IPS-20b (cell line): ENCODE results near the gene LRRC56.
A peak's percentile ranks its signal among the peaks of the same experiment; 100 is the strongest.

Experiments used
- H3K27ac ChIP-seq: one replicate; pipeline ENCODE4 v1.5.1; 2013; ENCODE audit warnings: low read length
- H3K27me3 ChIP-seq: 2 replicates; pipeline ENCODE4 v1.6.1; 2013; ENCODE audit warnings: mild to moderate bottlenecking, low read length, inconsistent platforms; ENCODE audit not compliant: insufficient read depth
- H3K36me3 ChIP-seq: 2 replicates; pipeline ENCODE4 v1.6.1; 2013; ENCODE audit warnings: low read depth, mild to moderate bottlenecking, inconsistent platforms, low read length, moderate library complexity; ENCODE audit not compliant: insufficient read depth
- H3K4me1 ChIP-seq: 2 replicates; pipeline ENCODE4 v1.6.1; 2013; ENCODE audit warnings: mild to moderate bottlenecking, control low read depth, inconsistent platforms, low read length, moderate library complexity; ENCODE audit not compliant: insufficient read depth
- H3K4me3 ChIP-seq: 2 replicates; pipeline ENCODE4 v1.5.1; 2013; ENCODE audit warnings: mild to moderate bottlenecking, low read length, inconsistent platforms
- H3K9ac ChIP-seq: 2 replicates; pipeline ENCODE4 v1.6.1; 2013; ENCODE audit warnings: low read depth, mild to moderate bottlenecking, inconsistent platforms, low read length, moderate library complexity
- H3K9me3 ChIP-seq: 2 replicates; pipeline ENCODE4 v1.6.1; 2013; ENCODE audit warnings: mild to moderate bottlenecking, low read depth, low read length, inconsistent platforms; ENCODE audit not compliant: insufficient read depth

Gene LRRC56, protein sequence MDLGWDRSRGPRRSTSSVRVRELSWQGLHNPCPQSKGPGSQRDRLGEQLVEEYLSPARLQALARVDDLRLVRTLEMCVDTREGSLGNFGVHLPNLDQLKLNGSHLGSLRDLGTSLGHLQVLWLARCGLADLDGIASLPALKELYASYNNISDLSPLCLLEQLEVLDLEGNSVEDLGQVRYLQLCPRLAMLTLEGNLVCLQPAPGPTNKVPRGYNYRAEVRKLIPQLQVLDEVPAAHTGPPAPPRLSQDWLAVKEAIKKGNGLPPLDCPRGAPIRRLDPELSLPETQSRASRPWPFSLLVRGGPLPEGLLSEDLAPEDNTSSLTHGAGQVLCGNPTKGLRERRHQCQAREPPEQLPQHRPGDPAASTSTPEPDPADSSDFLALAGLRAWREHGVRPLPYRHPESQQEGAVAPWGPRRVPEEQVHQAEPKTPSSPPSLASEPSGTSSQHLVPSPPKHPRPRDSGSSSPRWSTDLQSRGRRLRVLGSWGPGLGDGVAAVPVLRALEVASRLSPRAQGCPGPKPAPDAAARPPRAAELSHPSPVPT

GRCh38 chr11:536841-537621 lies at the start of gene LRRC56:
TSS of gene LRRC56 (plus strand) at chr11:537527. CDS start at chr11:540685, 3,158 bp downstream.
- Histone ChIP-seq H3K9me3 (no peaks in the 10 kb centered on the region), H3K27me3 (peaks cover 30% of the 10 kb centered on the region), H3K9ac (no peak within 1 kb of the TSS), H3K36me3 (peaks cover 10% of the 10 kb centered on the region; the same call in 1 of the 2 replicates), H3K27ac (no peak within 1 kb of the TSS), H3K4me3 (peak within 1 kb of the TSS; percentile 55; the same call in 1 of the 2 replicates), H3K4me1 (peaks cover 5% of the 10 kb centered on the region; the same call in 1 of the 2 replicates)

DNA sequence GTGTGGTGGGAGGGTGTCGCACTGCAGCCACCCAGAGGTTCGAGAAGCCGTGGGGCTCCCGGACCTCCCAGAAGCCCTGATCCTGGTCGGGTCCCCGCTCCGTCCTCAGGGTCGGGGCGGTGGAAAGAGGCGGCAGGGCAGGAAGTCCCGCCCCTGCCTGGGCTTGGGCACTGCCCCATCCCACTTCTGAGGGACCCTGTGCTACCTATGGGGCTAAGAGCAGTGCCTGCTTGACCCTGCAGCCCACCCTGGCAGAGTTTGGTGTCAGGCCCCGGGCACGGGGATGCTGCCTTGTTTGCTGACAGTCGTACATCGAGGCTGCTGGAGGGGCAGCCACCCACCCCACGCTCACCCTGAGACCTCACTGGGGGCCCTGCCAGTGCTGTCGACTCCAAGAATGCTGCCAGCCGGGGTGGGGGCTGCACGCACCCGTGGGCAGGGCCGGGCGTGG lies 49.7 kb upstream of the LRRC56 start:
- H3K4me3 ChIP-seq = no peak overlapping the region
- no peaks in the 10 kb centered on the region for H3K4me1 ChIP-seq
- H3K9ac ChIP-seq = no peak overlapping the region
- H3K27ac ChIP-seq = no peak overlapping the region
- no peaks in the 10 kb centered on the region for H3K27me3 ChIP-seq
- H3K36me3 ChIP-seq = peaks cover 6% of the 10 kb centered on the region; the same call in 1 of the 2 replicates
- no peaks in the 10 kb centered on the region for H3K9me3 ChIP-seq

GRCh38 chr11:488062-488461 lies 49.3 kb upstream of the LRRC56 start:
- H3K9ac ChIP-seq = no peak overlapping the region
- no peak overlapping the region for H3K4me3 ChIP-seq
- H3K4me1 ChIP-seq = no peaks in the 10 kb centered on the region
- peaks cover 6% of the 10 kb centered on the region; the same call in 1 of the 2 replicates for H3K36me3 ChIP-seq
- H3K27ac ChIP-seq = no peak overlapping the region
- no peaks in the 10 kb centered on the region for H3K9me3 ChIP-seq
- H3K27me3 ChIP-seq = no peaks in the 10 kb centered on the region

DNA sequence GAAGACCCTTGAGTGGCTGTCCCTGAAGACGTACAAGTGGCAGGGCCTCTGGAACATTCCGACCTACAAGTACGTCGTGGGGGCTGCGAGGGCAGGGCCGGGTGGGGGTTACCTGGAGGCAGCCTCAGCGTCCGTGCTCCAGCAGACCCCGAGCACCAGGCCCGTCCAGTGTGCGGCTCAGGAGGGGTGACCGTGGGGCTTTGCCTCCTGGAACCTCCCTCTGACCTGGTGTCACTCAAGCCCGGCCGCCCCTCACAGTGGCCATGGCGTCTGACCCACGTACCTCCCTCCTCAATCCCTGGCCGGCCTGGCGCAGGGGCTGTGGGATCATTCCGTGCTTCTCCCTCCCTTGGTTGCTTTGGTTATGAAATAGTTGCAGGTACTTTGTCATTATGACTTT lies 48.7 kb upstream of the LRRC56 start:
- H3K27me3 ChIP-seq = no peaks in the 10 kb centered on the region
- H3K9ac ChIP-seq = no peak overlapping the region
- no peaks in the 10 kb centered on the region for H3K9me3 ChIP-seq
- H3K36me3 ChIP-seq = peaks cover 6% of the 10 kb centered on the region; the same call in 1 of the 2 replicates
- no peak overlapping the region for H3K27ac ChIP-seq
- no peaks in the 10 kb centered on the region for H3K4me1 ChIP-seq
- no peak overlapping the region for H3K4me3 ChIP-seq

DNA sequence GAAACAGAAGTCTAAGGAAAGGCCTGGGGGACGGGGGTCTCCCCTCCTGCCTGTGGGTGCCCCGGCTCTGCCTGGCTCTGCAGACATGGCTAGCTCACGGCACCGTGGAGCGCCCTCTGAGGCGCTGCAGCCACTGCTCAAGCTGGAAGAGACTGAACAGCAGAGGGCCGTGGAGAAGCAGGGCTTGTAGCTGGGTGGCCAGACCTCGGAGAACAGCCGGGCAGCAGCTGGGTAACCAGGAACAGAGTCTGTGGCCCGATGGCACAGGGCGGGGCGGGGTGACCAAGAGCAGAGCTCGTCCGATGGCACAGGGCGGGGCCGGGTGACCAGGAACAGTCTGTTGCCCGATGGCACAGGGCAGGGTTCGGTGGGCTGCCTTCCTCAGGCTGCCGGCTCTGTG lies 48.3 kb upstream of the LRRC56 start:
- H3K4me1 ChIP-seq = no peaks in the 10 kb centered on the region
- no peak overlapping the region for H3K4me3 ChIP-seq
- peaks cover 6% of the 10 kb centered on the region; the same call in 1 of the 2 replicates for H3K36me3 ChIP-seq
- no peaks in the 10 kb centered on the region for H3K9me3 ChIP-seq
- no peak overlapping the region for H3K9ac ChIP-seq
- no peaks in the 10 kb centered on the region for H3K27me3 ChIP-seq
- H3K27ac ChIP-seq = no peak overlapping the region

- Histone ChIP-seq H3K9me3 (no peaks in the 10 kb centered on the region), H3K4me1 (no peaks in the 10 kb centered on the region), H3K36me3 (peaks cover 6% of the 10 kb centered on the region; the same call in 1 of the 2 replicates), H3K27ac (no peak overlapping the region), H3K9ac (no peak overlapping the region), H3K27me3 (no peaks in the 10 kb centered on the region), H3K4me3 (no peak overlapping the region)
These were observed 47.6 kb upstream of the LRRC56 start for GRCh38 chr11:489610-490185.

DNA sequence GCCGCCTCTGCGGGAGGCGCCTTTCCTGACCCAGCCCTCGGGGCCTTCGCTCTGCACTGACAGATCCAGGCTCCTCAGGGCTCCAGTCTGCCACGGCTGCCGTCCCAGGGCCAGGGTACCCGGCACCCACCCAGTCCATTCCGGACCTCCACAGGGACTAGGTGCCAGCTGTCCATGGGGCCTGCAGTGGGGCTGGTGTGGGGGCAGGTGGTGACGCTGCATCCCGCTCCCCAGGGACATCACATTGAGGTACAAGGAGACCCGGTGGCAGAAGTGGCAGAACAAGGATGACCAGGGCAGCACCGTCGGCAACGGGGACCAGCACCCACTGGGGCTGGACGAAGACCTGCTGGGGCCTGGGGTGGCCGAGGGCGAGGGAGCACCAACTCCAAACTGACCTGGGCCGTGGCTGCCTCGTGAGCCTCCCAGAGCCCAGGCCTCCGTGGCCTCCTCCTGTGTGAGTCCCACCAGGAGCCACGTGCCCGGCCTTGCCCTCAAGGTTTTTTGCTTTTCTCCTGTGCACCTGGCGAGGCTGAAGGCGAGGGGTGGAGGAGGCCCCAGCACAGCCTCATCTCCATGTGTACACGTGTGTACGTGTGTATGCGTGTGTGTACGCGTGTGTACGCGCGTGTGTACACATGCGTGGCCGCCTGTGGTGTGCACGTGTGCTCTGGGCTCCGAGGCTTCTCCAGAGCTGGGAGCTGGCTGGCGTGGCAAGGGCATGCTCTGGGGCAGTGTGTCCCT lies 47.0 kb upstream of the LRRC56 start:
- H3K36me3 ChIP-seq = peaks cover 6% of the 10 kb centered on the region; the same call in 1 of the 2 replicates
- no peaks in the 10 kb centered on the region for H3K27me3 ChIP-seq
- no peaks in the 10 kb centered on the region for H3K4me1 ChIP-seq
- no peak overlapping the region for H3K4me3 ChIP-seq
- H3K9me3 ChIP-seq = no peaks in the 10 kb centered on the region
- no peak overlapping the region for H3K9ac ChIP-seq
- no peak overlapping the region for H3K27ac ChIP-seq

DNA sequence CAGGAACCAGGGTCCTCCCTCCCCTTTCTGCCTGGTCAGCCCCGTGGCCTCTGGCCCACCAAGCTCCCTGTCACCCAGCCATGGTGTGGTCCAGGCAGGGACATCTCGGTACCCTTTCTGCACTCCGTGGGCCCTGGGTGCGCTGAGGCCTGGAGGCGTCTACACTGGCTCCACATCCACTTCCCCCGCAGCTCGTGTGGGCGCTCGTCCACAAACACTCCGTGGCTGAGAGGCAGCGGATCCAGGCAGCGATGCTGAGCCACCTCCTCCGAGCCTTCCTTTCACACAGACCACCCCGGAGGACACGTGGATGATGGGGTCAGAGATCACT lies 46.4 kb upstream of the LRRC56 start:
- H3K27me3 ChIP-seq = no peaks in the 10 kb centered on the region
- peaks cover 9% of the 10 kb centered on the region; the same call in 1 of the 2 replicates for H3K36me3 ChIP-seq

DNA sequence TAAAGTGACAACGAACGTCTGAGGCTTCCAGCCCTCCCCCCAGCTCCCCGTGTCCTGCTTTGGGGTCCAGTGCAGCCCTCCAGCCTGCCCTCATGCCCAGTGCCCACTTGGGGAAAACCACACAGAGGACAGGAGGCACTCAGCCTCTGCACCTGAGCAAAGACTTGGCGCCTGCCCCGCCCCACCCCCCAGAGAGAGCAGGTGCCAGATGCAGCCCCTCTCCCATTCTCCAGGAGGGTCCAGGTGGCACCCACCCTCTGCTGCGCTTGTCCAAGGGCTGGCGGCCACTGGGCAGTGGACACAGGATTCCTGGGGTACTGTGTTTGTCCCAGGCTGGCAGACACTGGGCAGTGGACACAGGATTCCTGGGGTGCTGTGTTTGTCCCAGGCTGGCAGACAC lies 46.0 kb upstream of the LRRC56 start:
- Histone ChIP-seq H3K27ac (no peak overlapping the region), H3K9ac (no peak overlapping the region), H3K4me1 (no peaks in the 10 kb centered on the region), H3K36me3 (peaks cover 11% of the 10 kb centered on the region; the same call in 1 of the 2 replicates), H3K4me3 (no peak overlapping the region), H3K27me3 (no peaks in the 10 kb centered on the region), H3K9me3 (no peaks in the 10 kb centered on the region)

More for the DNA sequence above, 46.4 kb upstream of the LRRC56 start:
- no peak overlapping the region for H3K9ac ChIP-seq
- no peaks in the 10 kb centered on the region for H3K4me1 ChIP-seq
- H3K9me3 ChIP-seq = no peaks in the 10 kb centered on the region
- no peak overlapping the region for H3K4me3 ChIP-seq
- no peak overlapping the region for H3K27ac ChIP-seq

- Histone ChIP-seq H3K27ac (no peak overlapping the region), H3K36me3 (peaks cover 23% of the 10 kb centered on the region), H3K4me1 (no peaks in the 10 kb centered on the region), H3K9me3 (peaks cover 8% of the 10 kb centered on the region), H3K4me3 (no peak overlapping the region), H3K9ac (no peak overlapping the region), H3K27me3 (no peaks in the 10 kb centered on the region)
These were observed 44.7 kb upstream of the LRRC56 start for GRCh38 chr11:492427-493226.
